NB4 (cell line): Measurements from ENCODE around the gene IL23A.

Experiments used
- CTCF ChIP-seq: IDR thresholded peaks from one replicate; pipeline ENCODE4 v1.5.1; 2012; ENCODE audit warnings: low read depth, low read length
- MAX ChIP-seq: IDR thresholded peaks from 2 replicates; pipeline ENCODE4 v1.6.1; 2011; ENCODE audit warnings: low read depth, low read length
- POLR2A ChIP-seq: IDR thresholded peaks from 2 replicates; pipeline ENCODE4 v1.6.1; 2011; ENCODE audit warnings: mild to moderate bottlenecking; ENCODE audit not compliant: insufficient read length; ENCODE audit errors: extremely low read depth

- TF ChIP-seq POLR2A = no peak
- TF ChIP-seq CTCF = no peak
- no peak for TF ChIP-seq MAX
Measured at GRCh38 chr12:56326126-56326525, 12.6 kb upstream of the IL23A start.
